ENCODE measurements around the gene LRRC3.

The LRRC3 gene

GRCh38 chr21:44420416-44421205, 34.7 kb upstream of the LRRC3 start:
- no peak for TF ChIP-seq CTCF (IDR thresholded peaks at IDR 0.05; ENCODE audit: insufficient read depth, low read depth, low read length, missing control alignments)
- no peak overlapping the region for H3K4me3 ChIP-seq (ENCODE audit: low read length)
- no peak for DNase-seq (ENCODE audit: low read depth)

DNA sequence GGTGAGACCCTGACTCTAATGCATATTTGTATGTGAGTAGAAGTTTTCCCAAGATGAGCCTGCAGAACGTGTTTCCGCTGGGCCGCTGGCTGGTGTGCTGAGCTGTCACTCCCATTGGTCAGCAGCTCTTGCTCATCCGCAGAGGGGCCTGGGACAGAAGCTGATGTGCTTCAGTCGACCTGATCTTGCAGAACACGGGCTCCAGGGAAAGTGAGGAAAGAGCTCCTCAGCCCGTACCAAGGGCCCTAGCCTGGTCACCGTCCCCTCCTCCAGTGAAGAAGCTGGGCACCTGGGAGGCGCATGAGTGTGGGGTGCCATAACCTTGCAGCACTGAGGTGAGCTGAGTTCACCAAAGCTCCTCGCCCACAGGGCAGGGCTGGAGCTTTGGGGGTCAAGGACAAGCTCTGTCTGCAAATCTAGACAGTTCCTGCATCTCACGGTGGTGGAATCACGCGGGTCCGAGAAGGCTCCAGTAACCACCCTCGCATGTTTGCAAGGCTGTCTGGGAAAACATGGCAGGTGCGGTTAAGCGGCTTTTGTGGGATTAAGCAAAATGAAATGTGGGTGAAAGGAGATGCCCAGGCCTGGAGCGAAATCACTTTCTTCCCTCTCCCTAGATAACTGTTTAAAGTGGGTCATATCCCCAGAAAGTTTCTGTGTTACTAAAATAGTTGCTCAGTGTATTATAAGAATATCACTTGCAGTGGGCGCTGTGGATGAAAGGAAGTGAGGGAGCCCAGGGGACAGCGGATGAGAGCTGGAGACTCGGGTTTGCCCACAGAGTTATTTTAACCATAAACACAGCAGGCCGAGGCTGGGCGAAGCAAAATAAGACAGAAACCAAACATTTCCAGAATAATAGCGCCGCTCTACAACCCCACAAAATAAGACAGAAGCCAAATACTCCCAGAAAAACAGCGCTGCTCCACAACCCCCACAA, 33.1 kb upstream of the LRRC3 start:
- no peak for DNase-seq (ENCODE audit: low read depth)
- no peak overlapping the region for H3K4me3 ChIP-seq (ENCODE audit: low read length)
- TF ChIP-seq CTCF (IDR thresholded peaks at IDR 0.05; ENCODE audit: insufficient read depth, low read depth, low read length, missing control alignments), result no peak

- no peak for TF ChIP-seq CTCF (IDR thresholded peaks at IDR 0.05; ENCODE audit: insufficient read depth, low read depth, low read length, missing control alignments)
- no peak overlapping the region for H3K4me3 ChIP-seq (ENCODE audit: low read length)
- DNase-seq (ENCODE audit: low read depth), result no peak
Observed at GRCh38 chr21:44423312-44423821, 31.9 kb upstream of the LRRC3 start.

GRCh38 chr21:44423941-44424607, 31.2 kb upstream of the LRRC3 start:
- H3K4me3 ChIP-seq (ENCODE audit: low read length), result no peak overlapping the region
- DNase-seq (ENCODE audit: low read depth), result no peak
- TF ChIP-seq CTCF (IDR thresholded peaks at IDR 0.05; ENCODE audit: insufficient read depth, low read depth, low read length, missing control alignments), result no peak

DNA sequence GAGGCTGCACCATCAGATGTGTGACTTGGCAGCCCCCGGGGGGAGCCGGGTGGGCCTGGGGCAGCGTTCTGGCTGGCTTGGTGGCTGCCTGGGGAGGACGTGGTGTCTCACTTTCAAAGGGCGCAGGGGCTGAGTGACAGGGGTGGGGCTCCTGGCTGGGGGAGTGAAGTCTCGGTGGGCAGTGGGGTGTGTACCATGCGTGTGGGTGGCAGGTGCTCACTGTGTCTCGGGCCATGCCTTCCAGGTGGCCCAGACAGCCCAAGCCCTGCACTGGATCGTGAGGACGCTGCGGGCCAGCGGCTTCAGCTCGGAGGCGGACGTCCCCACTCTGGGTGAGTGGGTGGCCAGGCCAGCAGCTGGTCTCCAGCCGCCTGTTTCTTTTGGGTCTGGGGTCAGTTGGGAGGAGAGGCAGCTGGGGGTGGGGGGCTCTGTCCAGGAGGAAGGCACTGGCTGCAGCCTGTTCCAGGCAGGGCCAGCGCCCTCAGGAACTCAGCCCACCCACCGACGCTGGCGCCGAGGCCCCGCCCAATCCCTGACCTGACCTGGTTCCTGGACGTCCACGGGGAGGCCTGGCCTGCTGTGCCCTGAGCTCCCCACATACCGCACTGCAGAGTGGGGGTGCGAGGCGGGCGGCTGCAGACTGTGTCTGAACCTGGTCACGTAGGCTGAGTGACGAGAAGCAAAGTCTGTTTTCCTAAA, 30.6 kb upstream of the LRRC3 start:
- DNase-seq (ENCODE audit: low read depth), result no peak
- no peak for TF ChIP-seq CTCF (IDR thresholded peaks at IDR 0.05; ENCODE audit: insufficient read depth, low read depth, low read length, missing control alignments)
- H3K4me3 ChIP-seq (ENCODE audit: low read length), result no peak overlapping the region

GRCh38 chr21:44425307-44425894, 29.9 kb upstream of the LRRC3 start:
- no peak overlapping the region for H3K4me3 ChIP-seq (ENCODE audit: low read length)
- TF ChIP-seq CTCF (IDR thresholded peaks at IDR 0.05; ENCODE audit: insufficient read depth, low read depth, low read length, missing control alignments), result no peak
- DNase-seq (ENCODE audit: low read depth), result no peak

Measured in epithelial cell of esophagus (primary cell).